ENCODE measurements around the gene ERC2.
"Not testable (repeated sequence)": the region's sequence is repeated elsewhere in the genome, so short reads cannot be mapped to it uniquely, and the experiment has no call there.

The ERC2 gene

GRCh38 chr3:56113908-56114307 is 354.4 kb downstream of the ERC2 start:
- no peak for DNase-seq

- DNase-seq: no peak
Measured at GRCh38 chr3:56113231-56113630, 355.0 kb downstream of the ERC2 start.

GRCh38 chr3:56111606-56112304 is 356.5 kb downstream of the ERC2 start:
- no peak for DNase-seq

- no peak for DNase-seq
Measured at GRCh38 chr3:56110886-56111285, 357.4 kb downstream of the ERC2 start.

- DNase-seq: no peak
Measured at GRCh38 chr3:56107157-56107556, 361.1 kb downstream of the ERC2 start.

GRCh38 chr3:56102032-56102431 is 366.2 kb downstream of the ERC2 start:
- no peak for DNase-seq

- no peak for DNase-seq
Measured at GRCh38 chr3:56101576-56101975, 366.7 kb downstream of the ERC2 start.

GRCh38 chr3:56096999-56097398 is 371.3 kb downstream of the ERC2 start:
- no peak for DNase-seq

- DNase-seq: no peak
Measured at GRCh38 chr3:56094170-56094569, 374.1 kb downstream of the ERC2 start.

- no peak for DNase-seq
Measured at GRCh38 chr3:56089739-56090138, 378.5 kb downstream of the ERC2 start.

GRCh38 chr3:56087451-56088053 is 380.7 kb downstream of the ERC2 start:
- no peak for DNase-seq

- no peak for DNase-seq
Measured at GRCh38 chr3:56086355-56086754, 381.9 kb downstream of the ERC2 start.

GRCh38 chr3:56081246-56081645 is 387.0 kb downstream of the ERC2 start:
- DNase-seq: no peak

GRCh38 chr3:56076746-56077145 is 391.5 kb downstream of the ERC2 start:
- no peak for DNase-seq

- DNase-seq: no peak
Measured at GRCh38 chr3:56075089-56075488, 393.2 kb downstream of the ERC2 start.

- no peak for DNase-seq
Measured at GRCh38 chr3:56069766-56070165, 398.5 kb downstream of the ERC2 start.

GRCh38 chr3:56066405-56066804 is 401.9 kb downstream of the ERC2 start:
- not testable (repeated sequence) for DNase-seq

- no peak for DNase-seq
Measured at GRCh38 chr3:56064684-56065083, 403.6 kb downstream of the ERC2 start.

GRCh38 chr3:56061279-56061626 is 407.0 kb downstream of the ERC2 start:
- no peak for DNase-seq

- DNase-seq: no peak
Measured at GRCh38 chr3:56060521-56061278, 407.6 kb downstream of the ERC2 start.

- DNase-seq: no peak
Measured at GRCh38 chr3:56059731-56060130, 408.5 kb downstream of the ERC2 start.

- no peak for DNase-seq
Measured at GRCh38 chr3:56055951-56056350, 412.3 kb downstream of the ERC2 start.

- DNase-seq: no peak
Measured at GRCh38 chr3:56055546-56055945, 412.7 kb downstream of the ERC2 start.

- DNase-seq: no peak
Measured at GRCh38 chr3:56054844-56055243, 413.4 kb downstream of the ERC2 start.

Measured in stimulated activated CD4-positive, alpha-beta T cell treated with anti-CD3 and anti-CD28 coated beads, Interleukin-2, amount 100 ng/mL, for 24 hours (primary cell).